ENCODE results near the gene INPP5J.
"Not testable (repeated sequence)": the region's sequence is repeated elsewhere in the genome, so short reads cannot be mapped to it uniquely, and the experiment has no call there.

Gene INPP5J

DNA sequence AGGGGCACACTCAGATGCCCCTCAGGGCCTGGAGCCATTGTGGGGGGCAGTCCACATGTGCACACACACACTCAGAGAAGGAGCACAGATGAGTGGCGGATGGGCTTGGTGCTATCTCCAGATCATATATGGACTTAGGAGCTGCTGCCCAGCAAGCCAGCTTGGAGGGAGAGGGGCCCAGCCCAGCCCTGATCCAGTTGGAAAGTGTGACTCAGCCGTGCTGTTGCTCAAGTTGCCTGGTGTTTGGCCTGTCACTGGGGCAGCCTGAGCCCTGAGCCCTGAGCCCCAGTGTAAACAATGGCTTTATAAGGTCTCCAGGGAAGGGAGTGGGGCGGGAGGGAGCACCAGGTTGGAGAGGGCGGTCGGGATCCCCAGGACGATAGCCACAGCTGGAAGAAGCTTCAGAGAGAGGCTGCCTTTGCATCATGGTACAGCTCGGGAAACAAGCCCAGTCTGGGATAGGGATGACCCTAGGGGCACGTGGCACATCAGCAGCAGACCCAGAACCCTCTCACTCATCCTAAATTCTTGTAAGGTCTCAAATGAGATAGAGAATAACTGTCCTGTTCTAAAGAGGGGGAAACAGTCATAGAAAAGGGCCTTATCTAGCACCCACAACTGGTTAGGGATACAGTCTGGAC lies 20.2 kb upstream of the INPP5J start:
- DNase-seq = no peak

DNA sequence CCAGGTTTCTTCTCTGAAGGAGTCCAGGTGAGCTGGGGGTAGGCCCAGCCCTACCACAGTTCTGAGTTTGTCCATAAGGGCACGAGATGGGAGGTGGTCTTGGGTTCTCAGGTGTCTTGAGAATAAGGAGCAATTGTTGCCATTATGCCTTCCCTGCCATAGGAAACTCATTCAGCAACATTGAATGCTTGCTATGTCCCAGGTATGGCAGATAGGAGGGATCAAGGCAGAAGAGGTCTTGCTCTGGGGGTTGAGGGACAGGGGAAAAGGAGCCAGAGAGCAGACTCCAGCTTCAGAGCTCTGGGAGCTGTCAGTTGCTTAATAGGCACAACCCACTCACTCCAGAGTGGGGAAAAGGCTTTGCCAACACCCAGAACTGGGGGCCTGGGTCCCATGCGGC lies 19.7 kb upstream of the INPP5J start:
- no peak for DNase-seq

DNA sequence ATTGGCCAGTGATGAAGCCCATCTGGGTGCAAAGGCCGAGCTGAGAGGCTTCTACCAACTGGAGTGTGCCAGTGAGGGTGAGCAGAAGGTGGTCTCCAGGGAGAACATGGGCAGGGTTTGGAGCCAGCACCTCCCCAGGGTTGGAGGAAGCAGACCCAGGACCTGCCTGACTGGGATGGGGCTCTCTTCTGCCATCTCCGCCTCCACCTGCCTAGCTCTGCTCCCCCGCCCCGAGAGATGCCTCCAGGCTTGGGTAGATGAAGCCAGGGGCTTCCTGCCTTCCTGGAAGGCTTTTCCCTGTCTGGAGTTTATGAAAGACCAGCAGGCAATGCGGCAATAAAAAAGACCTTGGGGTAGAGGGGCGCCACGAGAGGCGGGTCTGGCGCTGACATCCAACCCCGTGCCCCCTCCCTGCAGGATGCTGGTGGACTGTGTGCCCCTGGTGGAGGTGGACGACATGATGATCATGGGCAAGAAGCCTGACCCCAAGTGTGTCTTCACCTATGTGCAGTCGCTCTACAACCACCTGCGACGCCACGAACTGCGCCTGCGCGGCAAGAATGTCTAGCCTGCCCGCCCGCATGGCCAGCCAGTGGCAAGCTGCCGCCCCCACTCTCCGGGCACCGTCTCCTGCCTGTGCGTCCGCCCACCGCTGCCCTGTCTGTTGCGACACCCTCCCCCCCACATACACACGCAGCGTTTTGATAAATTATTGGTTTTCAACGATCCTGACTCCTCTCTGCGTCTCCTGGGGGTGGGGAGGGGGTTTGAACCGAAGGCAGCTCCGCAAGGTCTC lies 18.7 kb upstream of the INPP5J start:
- no peak for DNase-seq

GRCh38 chr22:31104869-31105268 lies 17.9 kb upstream of the INPP5J start:
- DNase-seq = no peak

- DNase-seq = no peak
Measured at GRCh38 chr22:31105282-31105929, 17.4 kb upstream of the INPP5J start.

DNA sequence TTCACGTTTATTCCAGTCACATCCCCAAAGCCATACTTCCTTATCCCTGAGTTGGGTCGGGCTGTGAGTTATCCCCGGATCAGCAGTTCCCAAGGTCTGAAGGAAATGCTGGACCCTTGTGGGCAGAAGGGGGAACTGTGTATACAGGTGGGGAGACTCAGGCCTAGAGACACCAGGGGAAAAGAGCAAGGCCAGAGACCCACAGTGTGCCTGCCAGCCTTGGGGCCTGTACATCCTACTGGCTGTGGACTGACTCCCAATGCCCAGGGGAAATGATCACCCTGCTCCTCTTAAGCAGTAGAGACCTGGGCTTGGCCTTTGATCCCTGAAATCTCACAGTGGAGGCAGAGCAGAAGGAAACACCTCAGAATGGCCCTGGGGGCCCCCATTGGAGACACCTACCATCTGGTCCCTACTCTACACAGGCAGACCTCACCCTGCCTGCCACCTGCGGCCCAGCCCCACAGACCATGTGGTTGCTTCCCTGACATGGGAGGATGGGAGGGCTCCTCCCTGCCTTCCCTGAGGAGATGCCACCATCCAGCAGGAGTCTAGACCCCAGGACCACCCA lies 16.7 kb upstream of the INPP5J start:
- DNase-seq = no peak

DNA sequence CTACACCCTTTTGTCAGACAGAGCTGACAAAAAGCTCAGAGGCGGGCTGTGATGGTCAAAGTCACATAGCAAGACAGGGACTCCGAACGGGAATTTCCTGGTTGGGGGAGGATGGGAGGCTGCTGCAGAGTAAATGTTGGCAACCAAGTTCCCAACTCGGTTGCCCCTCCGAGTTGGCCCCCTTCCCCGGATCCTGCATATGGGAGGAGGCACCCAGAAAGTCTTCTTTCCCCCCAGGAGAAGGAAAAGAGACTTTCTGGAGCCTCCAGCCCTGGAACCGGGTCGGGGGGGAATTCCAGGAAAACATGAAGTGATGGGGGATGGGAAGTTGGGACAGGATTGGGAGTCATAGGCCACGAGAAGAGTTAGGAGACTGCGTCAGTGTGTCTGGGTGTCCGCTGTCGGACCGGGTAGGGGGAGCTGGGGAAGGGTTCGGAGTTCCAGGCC lies 16.0 kb upstream of the INPP5J start:
- DNase-seq = no peak

GRCh38 chr22:31107178-31107893 lies 15.4 kb upstream of the INPP5J start, which contains the start of gene SELENOM:
SELENOM (minus strand) TSS chr22:31107568; CDS start chr22:31107505, 63 bp downstream.
- DNase-seq = peak; percentile 77

- no peak for DNase-seq
Measured at GRCh38 chr22:31107894-31108218, 14.9 kb upstream of the INPP5J start.

- not testable (repeated sequence) for DNase-seq
Measured at GRCh38 chr22:31112547-31113091, 10.1 kb upstream of the INPP5J start.

DNA sequence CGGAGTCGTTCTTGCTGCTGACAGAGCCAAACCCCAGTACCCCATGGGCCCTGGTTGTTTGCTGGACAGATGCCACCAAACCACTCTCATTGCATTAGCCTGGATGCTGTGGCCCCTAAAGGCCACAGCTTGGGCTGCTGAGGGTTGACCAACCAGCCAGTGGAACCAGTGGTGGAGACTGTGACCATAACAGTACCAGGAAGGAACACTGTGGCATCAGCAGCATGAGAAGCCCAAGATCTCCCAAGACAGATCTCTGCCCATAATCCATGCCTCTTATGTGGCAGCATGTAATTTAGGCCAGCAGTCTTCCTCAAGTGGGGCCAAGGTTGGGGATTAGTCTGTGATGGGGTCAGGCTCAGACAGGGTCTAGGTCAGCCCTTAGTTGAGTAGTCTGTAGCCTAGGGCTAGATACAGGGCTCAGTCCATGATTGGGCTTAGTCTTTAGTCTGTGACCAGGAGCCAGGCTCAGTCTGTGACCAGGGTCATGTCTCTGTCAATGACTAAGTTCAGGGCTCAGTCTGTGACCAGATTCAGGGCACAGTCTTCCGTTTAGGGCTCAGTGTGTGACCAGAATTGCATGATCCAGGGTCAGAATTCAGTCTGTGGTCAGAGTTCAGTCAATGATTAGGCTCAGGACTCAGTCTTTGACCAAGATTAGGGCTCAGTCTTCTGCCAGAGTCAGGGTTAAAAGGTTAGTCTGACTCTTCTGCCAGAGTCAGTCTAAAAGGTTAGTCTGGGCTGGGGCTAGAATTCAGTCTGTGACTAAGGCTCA lies 4.5 kb upstream of the INPP5J start:
- DNase-seq = no peak

DNA sequence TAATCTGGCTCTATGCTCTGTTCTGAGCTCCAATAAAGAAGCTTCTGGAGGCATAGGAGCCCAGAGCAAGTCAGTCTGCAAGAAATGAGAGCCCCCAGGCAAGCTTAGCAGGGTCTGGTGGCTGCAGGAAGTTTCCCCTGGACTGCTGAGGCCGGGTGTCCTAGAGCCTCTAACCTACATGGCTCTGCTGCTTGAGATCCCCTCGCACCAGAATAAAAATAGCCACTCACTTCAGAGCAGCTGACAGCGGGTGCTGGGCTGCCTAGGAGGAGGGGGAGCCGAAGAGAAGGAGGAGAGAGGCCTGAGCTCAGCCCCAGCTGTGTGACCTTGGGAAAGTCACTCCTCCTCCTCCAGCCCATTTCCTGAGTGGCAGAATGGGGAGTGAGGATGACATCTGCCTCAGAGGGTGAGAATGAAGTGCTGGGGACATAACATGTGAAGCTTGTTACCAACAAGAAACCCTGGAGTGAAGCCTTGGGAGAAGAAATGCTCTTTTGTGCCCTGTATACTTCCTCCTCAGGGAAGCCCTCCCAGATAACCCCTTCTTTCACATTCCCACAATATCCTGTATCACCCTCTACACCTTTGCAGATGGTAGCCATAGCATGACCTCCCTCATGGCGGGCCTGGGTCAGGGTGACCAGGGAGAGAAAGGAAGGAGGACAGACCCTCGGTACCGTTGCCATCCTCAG lies 3.6 kb upstream of the INPP5J start:
- no peak for DNase-seq

DNA sequence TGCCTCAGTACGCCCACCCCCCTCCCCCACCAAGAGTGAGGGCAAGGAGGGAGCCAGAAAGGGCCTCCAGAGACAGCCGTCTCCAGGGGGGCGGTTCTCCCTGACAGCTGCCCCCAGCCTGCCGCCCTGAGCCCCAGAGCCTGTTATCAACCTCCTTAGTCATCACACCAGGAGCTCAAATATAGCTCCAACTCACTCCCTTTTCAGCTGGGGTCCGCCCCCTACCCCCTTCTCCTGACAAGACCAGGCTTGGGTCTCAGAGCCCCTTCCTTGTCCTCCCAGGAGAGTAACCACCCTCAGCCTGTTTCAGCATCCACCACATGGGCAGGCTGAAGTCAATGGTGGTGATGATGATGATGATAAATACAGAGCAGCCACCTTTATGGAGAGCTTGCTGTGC lies 2.5 kb upstream of the INPP5J start:
- no peak for DNase-seq

GRCh38 chr22:31120642-31121041 lies 2.1 kb upstream of the INPP5J start:
- DNase-seq = no peak

DNA sequence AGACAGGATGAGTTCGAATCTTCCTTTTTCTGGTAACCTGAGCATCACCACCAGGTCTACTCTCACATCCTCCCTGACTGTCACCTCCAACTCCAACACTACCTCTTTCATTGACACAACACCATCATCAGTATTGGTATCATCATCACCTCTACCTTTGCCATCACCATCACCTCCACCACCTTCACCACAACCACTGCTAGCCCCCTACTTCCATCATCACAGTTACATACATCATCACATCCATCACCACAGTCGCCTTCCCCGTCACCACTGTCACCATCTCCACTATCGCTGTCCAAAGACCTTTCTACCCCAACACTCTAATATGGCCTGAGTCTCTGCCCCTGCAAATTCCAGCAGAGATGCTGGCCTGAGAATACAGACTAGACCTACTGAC lies 1.4 kb upstream of the INPP5J start:
- no peak for DNase-seq

- DNase-seq = no peak
Measured at GRCh38 chr22:31122196-31122531, 602 bp upstream of the INPP5J start.

- no peak for DNase-seq
Measured at GRCh38 chr22:31123292-31123602, 481 bp downstream of the INPP5J start.

- no peak for DNase-seq
Measured at GRCh38 chr22:31124290-31124689, 1.5 kb downstream of the INPP5J start.

- no peak for DNase-seq
Measured at GRCh38 chr22:31124811-31125465, 2.2 kb downstream of the INPP5J start.

DNA sequence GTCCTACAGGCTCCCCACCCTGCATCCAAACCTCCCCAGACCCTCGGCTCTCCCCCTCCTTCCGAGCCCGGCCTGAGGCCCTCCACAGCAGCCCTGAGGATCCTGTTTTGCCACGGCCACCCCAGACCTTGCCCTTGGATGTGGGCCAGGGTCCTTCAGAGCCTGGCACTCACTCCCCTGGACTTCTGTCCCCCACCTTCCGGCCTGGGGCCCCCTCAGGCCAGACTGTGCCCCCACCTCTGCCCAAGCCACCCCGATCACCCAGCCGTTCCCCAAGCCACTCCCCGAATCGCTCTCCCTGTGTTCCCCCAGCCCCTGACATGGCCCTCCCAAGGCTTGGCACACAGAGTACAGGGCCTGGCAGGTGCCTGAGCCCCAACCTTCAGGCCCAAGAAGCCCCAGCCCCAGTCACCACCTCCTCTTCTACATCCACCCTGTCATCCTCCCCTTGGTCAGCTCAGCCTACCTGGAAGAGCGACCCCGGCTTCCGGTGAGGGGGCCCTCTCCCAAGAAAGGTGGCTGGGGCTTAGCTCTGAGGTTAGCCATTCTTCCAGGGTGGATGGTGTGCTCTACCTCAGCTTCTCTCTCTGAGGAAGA lies 2.9 kb downstream of the INPP5J start:
- DNase-seq = no peak

Data from NCI-H2029 treated with DMSO at 0.1 percent for 48 hours (cell line).